B cell (primary cell): ENCODE data around the gene CDC42SE2. TPM values are rescaled to one million over a fixed set of nuclear protein-coding genes. Genes with fewer than 3 reads are reported as not detected.

ENCODE experiments used
- ATAC-seq: fragments of 200-7000 bp; cut with Tn5 transposase; one replicate; pipeline ENCODE4 v1.10.0; 2021; ENCODE audit warnings: low read depth, mild to moderate bottlenecking, moderate number of reproducible peaks, moderate library complexity
- CTCF ChIA-PET: fragments of 350-600 bp; sonication (Branson Sonifier 250); formaldehyde crosslinking; loops from one replicate; lab custom pipeline; 2021; ENCODE audit warnings: antibody characterized with exemption, inconsistent platforms; lab: Charles Lee
- POLR2A ChIA-PET: fragments of 350-600 bp; sonication (Branson Sonifier 250); formaldehyde crosslinking; loops from one replicate; lab custom pipeline; 2021; ENCODE audit warnings: antibody characterized with exemption; lab: Charles Lee
- DNase-seq: peaks from one replicate; pipeline ENCODE4 v3.0.0; 2013
- H2AFZ ChIP-seq: 2 replicates; pipeline ENCODE4 v1.6.1; 2012; ENCODE audit warnings: mild to moderate bottlenecking, low read depth, low read length; ENCODE audit not compliant: insufficient read depth, poor library complexity, severe bottlenecking
- H3K27ac ChIP-seq, 2 donors: 1 replicate in 1 of 2; 2 replicates in 1 of 2; pipeline ENCODE4 v1.5.1; 2012 to 2013; ENCODE audit warnings: low read length in 2 of 2, mild to moderate bottlenecking in 2 of 2, moderate library complexity in 1 of 2
- H3K27me3 ChIP-seq, 4 experiments: fragments of 200-600 bp in 1 of 4; sonication (generic) in 1 of 4; replicated peaks in 1 of 4; 1 replicate in 2 of 4; 2 replicates in 2 of 4; pipeline versions ENCODE4 v1.6.1 to v1.7.0; 2013 to 2016; ENCODE audit warnings: low read length in 3 of 4, mild to moderate bottlenecking in 2 of 4, mixed read lengths in 1 of 4, moderate library complexity in 1 of 4; ENCODE audit not compliant: insufficient read depth in 4 of 4, control insufficient read depth in 3 of 4; ENCODE audit errors: control extremely low read depth in 1 of 4
- H3K36me3 ChIP-seq, 2 experiments: replicated peaks in 1 of 2; 1 replicate in 1 of 2; 2 replicates in 1 of 2; pipeline versions ENCODE4 v1.6.1 to v1.7.1; 2013; ENCODE audit warnings: low read length in 1 of 2; ENCODE audit not compliant: insufficient read depth in 2 of 2, control insufficient read depth in 1 of 2; ENCODE audit errors: control extremely low read depth in 1 of 2, extremely low read depth in 1 of 2
- H3K4me1 ChIP-seq, 2 donors: fragments of 200-600 bp in 1 of 2; sonication (generic) in 1 of 2; 1 replicate in 1 of 2; 2 replicates in 1 of 2; pipeline versions ENCODE4 v1.5.1 to v1.6.1; 2013 to 2017; ENCODE audit warnings: low read length in 2 of 2; ENCODE audit not compliant: control insufficient read depth in 2 of 2, insufficient read depth in 2 of 2
- H3K4me2 ChIP-seq: replicated peaks from 2 replicates; pipeline ENCODE3; 2012; ENCODE audit warnings: mild to moderate bottlenecking, low read depth, low read length; ENCODE audit not compliant: poor library complexity, severe bottlenecking
- H3K4me3 ChIP-seq, 5 experiments: fragments of 200-600 bp in 1 of 5; sonication (generic) in 1 of 5; 1 replicate in 3 of 5; 2 replicates in 2 of 5; pipeline versions ENCODE4 v1.5.1 to v1.7.0; 2011 to 2016; ENCODE audit warnings: low read length in 4 of 5, mild to moderate bottlenecking in 4 of 5, low read depth in 2 of 5, control low read depth in 1 of 5, moderate library complexity in 1 of 5; ENCODE audit not compliant: insufficient read depth in 1 of 5; ENCODE audit errors: control extremely low read depth in 1 of 5, extremely low read depth in 1 of 5
- H3K79me2 ChIP-seq: fragments of 200-600 bp; sonication (generic); one replicate; pipeline ENCODE4 v1.6.0; 2016; ENCODE audit warnings: low read length; ENCODE audit not compliant: control insufficient read depth, insufficient read depth
- H3K9ac ChIP-seq: fragments of 200-600 bp; sonication (generic); 2 replicates; pipeline ENCODE4 v1.6.1; 2017; ENCODE audit warnings: mild to moderate bottlenecking, low read length, moderate library complexity
- H3K9me3 ChIP-seq, 3 donors: one replicate each; pipeline versions ENCODE4 v1.6.1 to v1.7.1; 2013; ENCODE audit warnings: low read length in 2 of 3; ENCODE audit not compliant: control insufficient read depth in 2 of 3, insufficient read depth in 1 of 3; ENCODE audit errors: control extremely low read depth in 1 of 3
- H4K20me1 ChIP-seq: 2 replicates; pipeline ENCODE4 v1.6.0; 2012; ENCODE audit warnings: mild to moderate bottlenecking, low read length; ENCODE audit not compliant: insufficient read depth, control insufficient read depth, poor library complexity, severe bottlenecking
- H3K27ac Mint-ChIP-seq: one replicate; pipeline ENCODE4 v1.8.0; 2021; ENCODE audit warnings: mixed read lengths
- H3K27me3 Mint-ChIP-seq: one replicate; pipeline ENCODE4 v1.8.0; 2021; ENCODE audit warnings: mixed read lengths
- H3K4me1 Mint-ChIP-seq: one replicate; pipeline ENCODE4 v1.8.0; 2021; ENCODE audit warnings: mixed read lengths
- H3K4me3 Mint-ChIP-seq: one replicate; pipeline ENCODE4 v1.8.0; 2021; ENCODE audit warnings: mixed read lengths
- H3K9me3 Mint-ChIP-seq: one replicate; pipeline ENCODE4 v1.8.0; 2022; ENCODE audit warnings: mixed read lengths; ENCODE audit not compliant: insufficient read depth
- CTCF ChIP-seq: fragments of 200-600 bp; IDR thresholded peaks from one replicate; pipeline ENCODE4 v1.8.0; 2022; ENCODE audit warnings: antibody characterized with exemption, mild to moderate bottlenecking
- EZH2 ChIP-seq: IDR thresholded peaks from 2 replicates; pipeline ENCODE4 v1.6.1; 2012; ENCODE audit warnings: borderline replicate concordance, low read depth, mild to moderate bottlenecking, moderate library complexity, low read length; ENCODE audit not compliant: insufficient read depth, poor library complexity, severe bottlenecking
- WGBS: methylation state at CpG from one replicate; pipeline ENCODE4 v1.1.5; 2013; ENCODE audit warnings: missing lambda C conversion rate; ENCODE audit not compliant: insufficient coverage; 5-methylcytosine and 5-hydroxymethylcytosine counted together
- intact Hi-C: fragments of 100-400 bp; cut with micrococcal nuclease; formaldehyde crosslinking; loops from one replicate; pipeline ENCODE4 v1.10.0; 2022
- polyA plus RNA-seq: library from polyadenylated mRNA; depleted of rRNA; stranded (reverse); fragments of >200 nt; gene quantifications from 2 replicates; pipeline ENCODE4 v1.2.3, GENCODE V29; 2012
- total RNA-seq, 2 donors: library from RNA; stranded (reverse); fragments of 120-200 nt in 1 of 2; gene quantifications; 1 replicate in 1 of 2; 2 replicates in 1 of 2; pipeline versions ENCODE4 v1.2.3 to v1.2.4, GENCODE V29; 2013 to 2022

CDC42SE2 gene
- total and polyA plus RNA-seq, 2 donors (not counting 1 experiment from before 2014, with no cell fraction given), result 42.5 to 161 TPM

GRCh38 chr5:131353991-131354390 lies 90.1 kb downstream of the CDC42SE2 start:
- Histone ChIP-seq H4K20me1 (peaks cover 3% of the 10 kb centered on the region), H2AFZ (no peak overlapping the region), H3K27me3 (no peaks in the 10 kb centered on the region), H3K27ac (peak overlapping the region in 1 of 2 donors; percentile 41), H3K79me2 (peaks cover 62% of the 10 kb centered on the region), H3K9ac (no peak overlapping the region), H3K36me3 (peaks cover 2% of the 10 kb centered on the region in 2 experiments), H3K4me1 (peaks cover 27 to 32% of the 10 kb centered on the region in 2 donors), H3K9me3 (no peaks in the 10 kb centered on the region), H3K4me3 (no peak overlapping the region), H3K4me2 (no peak overlapping the region)
- Mint-ChIP-seq H3K9me3 (no peaks in the 10 kb centered on the region), H3K27ac (no peak overlapping the region), H3K4me3 (no peak overlapping the region), H3K27me3 (no peaks in the 10 kb centered on the region), H3K4me1 (peaks cover 44% of the 10 kb centered on the region)
- ChIA-PET POLR2A (no interaction called here), CTCF (interaction anchor here (1.0 kb wide), 1 partner anchor 30 kb away, joined by 3 read pairs; no protein-coding TSS in a partner anchor)
- ATAC-seq, result no peak
- TF ChIP-seq CTCF (no peak), EZH2 (no peak)
- no CpG with 5 or more reads among the region's 3 CpGs for WGBS
- DNase-seq, result no peak
- intact Hi-C loops, result no loop called here

GRCh38 chr5:131355971-131356528 lies 92.2 kb downstream of the CDC42SE2 start:
- Histone ChIP-seq H3K9ac (no peak overlapping the region), H3K27ac (peak overlapping the region; percentile 34 to 80), H3K36me3 (peaks cover 2 to 19% of the 10 kb centered on the region in 2 experiments), H4K20me1 (peaks cover 3% of the 10 kb centered on the region), H3K4me2 (peak overlapping the region; percentile 16), H3K79me2 (peaks cover 74% of the 10 kb centered on the region), H3K27me3 (no peaks in the 10 kb centered on the region), H3K4me3 (no peak overlapping the region), H3K9me3 (no peaks in the 10 kb centered on the region), H2AFZ (no peak overlapping the region), H3K4me1 (peaks cover 27 to 32% of the 10 kb centered on the region in 2 donors)
- H3K4me1 Mint-ChIP-seq, result peaks cover 47% of the 10 kb centered on the region
- no peaks in the 10 kb centered on the region for H3K9me3 Mint-ChIP-seq
- intact Hi-C loops, result no loop called here
- H3K27me3 Mint-ChIP-seq, result no peaks in the 10 kb centered on the region
- peak overlapping the region; percentile 81 for H3K27ac Mint-ChIP-seq
- WGBS, result no CpG with 5 or more reads among the region's 1 CpG
- peak overlapping the region; percentile 8 for H3K4me3 Mint-ChIP-seq
- POLR2A ChIA-PET, result interaction anchor here (0.7 kb wide), 1 partner anchor 19 kb away, joined by 4 read pairs; no protein-coding TSS in a partner anchor
- ATAC-seq (no peak), DNase-seq (peak; percentile 23)
- CTCF ChIA-PET, result interaction anchor here (1.5 to 2.3 kb wide), 3 partner anchors 22 to 91 kb away, joined by 5 to 13 read pairs (median 10); no protein-coding TSS in a partner anchor
- TF ChIP-seq CTCF (no peak), EZH2 (no peak)
